HG02885 (cell line): Measurements from ENCODE around the gene ZFX.

Experiments used
- ATAC-seq: cut with Tn5 transposase; IDR thresholded peaks from one replicate; pipeline ENCODE4 v1.9.1; 2021; ENCODE audit warnings: mild to moderate bottlenecking; ENCODE audit not compliant: unreplicated experiment, poor library complexity

The ZFX gene

GRCh38 chrX:24231641-24232179 lies 82.2 kb downstream of the ZFX start:
- no peak for ATAC-seq

GRCh38 chrX:24232796-24233195 lies 83.3 kb downstream of the ZFX start:
- no peak for ATAC-seq

- ATAC-seq, result peak; percentile 78
These were observed 85.7 kb downstream of the ZFX start for GRCh38 chrX:24235084-24235710.

GRCh38 chrX:24241822-24242648 lies 92.5 kb downstream of the ZFX start:
- peak; percentile 32 for ATAC-seq

GRCh38 chrX:24242649-24243175 lies 93.2 kb downstream of the ZFX start:
- ATAC-seq, result peak; percentile 95

- peak; percentile 20 for ATAC-seq
These were observed 93.7 kb downstream of the ZFX start for GRCh38 chrX:24243188-24243587.

- no peak for ATAC-seq
These were observed 94.2 kb downstream of the ZFX start for GRCh38 chrX:24243692-24244091.

GRCh38 chrX:24245202-24245601 lies 95.7 kb downstream of the ZFX start:
- ATAC-seq, result no peak

- ATAC-seq, result no peak
These were observed 98.5 kb downstream of the ZFX start for GRCh38 chrX:24248042-24248441.

GRCh38 chrX:24253030-24253429 lies 103.5 kb downstream of the ZFX start:
- ATAC-seq, result no peak

- peak; percentile 56 for ATAC-seq
These were observed 103.9 kb downstream of the ZFX start for GRCh38 chrX:24253469-24253868.

- no peak for ATAC-seq
These were observed 107.5 kb downstream of the ZFX start for GRCh38 chrX:24257011-24257410.

GRCh38 chrX:24259544-24260240 lies 110.2 kb downstream of the ZFX start:
- ATAC-seq, result peak; percentile 64

- peak; percentile 53 for ATAC-seq
These were observed 111.5 kb downstream of the ZFX start for GRCh38 chrX:24260842-24261550.

- ATAC-seq, result no peak
These were observed 112.8 kb downstream of the ZFX start for GRCh38 chrX:24262309-24262708.

- no peak for ATAC-seq
These were observed 114.9 kb downstream of the ZFX start for GRCh38 chrX:24264383-24264782.
